AG04450 (cell line): ENCODE results near the gene G6PC2. TPM values are rescaled to one million over a fixed set of nuclear protein-coding genes. Genes with fewer than 3 reads are reported as not detected.

Source experiments
- CTCF ChIA-PET: fragments of 300-600, 350-600 bp; formaldehyde crosslinking; extraction: SDS; loops from one replicate; lab custom pipeline; 2022; ENCODE audit warnings: antibody characterized with exemption, inconsistent platforms; lab: Charles Lee
- POLR2A ChIA-PET: fragments of 350-600 bp; formaldehyde crosslinking; extraction: SDS; loops from one replicate; lab custom pipeline; 2021; ENCODE audit warnings: antibody characterized with exemption, inconsistent platforms; lab: Yijun Ruan, JAX
- DNase-seq: peaks from one replicate; pipeline ENCODE4 v3.0.0-alpha.2; 2011; ENCODE audit warnings: low read depth, low spot score
- H3K27ac ChIP-seq: one replicate; pipeline ENCODE4 v1.5.1; 2012; ENCODE audit warnings: low read depth, low read length, control low read depth
- H3K27me3 ChIP-seq: one replicate; pipeline ENCODE4 v1.6.0; 2012; ENCODE audit warnings: low read length; ENCODE audit not compliant: control insufficient read depth, insufficient read depth
- H3K4me3 ChIP-seq: 2 replicates; pipeline ENCODE4 v1.5.1; 2011; ENCODE audit warnings: mild to moderate bottlenecking, low read depth, low read length, control low read depth
- H3K9me3 ChIP-seq: 2 replicates; pipeline ENCODE4 v1.5.1; 2012; ENCODE audit warnings: low read length; ENCODE audit not compliant: control insufficient read depth, insufficient read depth
- CTCF ChIP-seq: IDR thresholded peaks from 2 replicates; pipeline ENCODE4 v1.5.1; 2011; ENCODE audit warnings: low read depth, low read length, control low read depth, inconsistent platforms
- polyA minus RNA-seq: library from RNA; depleted of rRNA, polyadenylated mRNA; stranded (reverse); fragments of >200 nt; gene quantifications from 2 replicates; pipeline ENCODE4 v1.2.3, GENCODE V29; 2011; rRNA and poly(A)+ RNA removed
- polyA plus RNA-seq: library from polyadenylated mRNA; depleted of rRNA; stranded (reverse); fragments of >200 nt; gene quantifications from 2 replicates; pipeline ENCODE4 v1.2.3, GENCODE V29; 2011; rRNA removed

The G6PC2 gene
- not detected in 2 replicates for polyA plus RNA-seq
- not detected in 2 replicates for polyA minus RNA-seq

- DNase-seq, result no peak
- H3K9me3 ChIP-seq, result no peaks in the 10 kb centered on the region
- ChIA-PET POLR2A (no interaction called here), CTCF (no interaction called here)
- TF ChIP-seq CTCF, result no peak
- H3K4me3 ChIP-seq, result no peak within 1 kb of the TSS
- H3K27me3 ChIP-seq, result peaks cover 6% of the 10 kb centered on the region
- no peak within 1 kb of the TSS for H3K27ac ChIP-seq
Measured at GRCh38 chr2:168901003-168901402, at the start of gene G6PC2. G6PC2 (plus strand) TSS chr2:168901291; CDS start chr2:168901332, 41 bp downstream.

- no peak for TF ChIP-seq CTCF
- Histone ChIP-seq H3K4me3 (no peak overlapping the region), H3K9me3 (no peaks in the 10 kb centered on the region), H3K27ac (no peak overlapping the region), H3K27me3 (no peaks in the 10 kb centered on the region)
- ChIA-PET POLR2A (no interaction called here), CTCF (no interaction called here)
- peak; percentile 55 for DNase-seq
Measured at GRCh38 chr2:168851674-168852320, 49.3 kb upstream of the G6PC2 start.

GRCh38 chr2:168852481-168852880 is 48.6 kb upstream of the G6PC2 start:
- ChIA-PET CTCF (no interaction called here), POLR2A (no interaction called here)
- no peaks in the 10 kb centered on the region for H3K9me3 ChIP-seq
- no peak overlapping the region for H3K4me3 ChIP-seq
- TF ChIP-seq CTCF, result no peak
- no peak for DNase-seq
- no peaks in the 10 kb centered on the region for H3K27me3 ChIP-seq
- H3K27ac ChIP-seq, result no peak overlapping the region

- ChIA-PET POLR2A (no interaction called here), CTCF (no interaction called here)
- Histone ChIP-seq H3K27ac (no peak overlapping the region), H3K27me3 (no peaks in the 10 kb centered on the region), H3K4me3 (no peak overlapping the region), H3K9me3 (no peaks in the 10 kb centered on the region)
- no peak for DNase-seq
- no peak for TF ChIP-seq CTCF
Measured at GRCh38 chr2:168853471-168853870, 47.6 kb upstream of the G6PC2 start.

- no peak for DNase-seq
- Histone ChIP-seq H3K27me3 (no peaks in the 10 kb centered on the region), H3K9me3 (no peaks in the 10 kb centered on the region), H3K27ac (no peak overlapping the region), H3K4me3 (no peak overlapping the region)
- ChIA-PET CTCF (no interaction called here), POLR2A (no interaction called here)
- no peak for TF ChIP-seq CTCF
Measured at GRCh38 chr2:168854651-168855050, 46.4 kb upstream of the G6PC2 start.
